Fibroblast of lung (primary cell): Measurements from ENCODE around the gene IFIT2. TPM values are rescaled to one million over a fixed set of nuclear protein-coding genes. Genes with fewer than 3 reads are reported as not detected.
A peak's percentile ranks its signal among the peaks of the same experiment; 100 is the strongest.
"Not testable (repeated sequence)": the region's sequence is repeated elsewhere in the genome, so short reads cannot be mapped to it uniquely, and the experiment has no call there.

Source experiments
- DNase-seq, 2 donors: peaks; one replicate each; pipeline versions ENCODE4 v3.0.0 to v3.0.0-alpha.2; 2010; ENCODE audit warnings: low read depth in 2 of 2
- H2AFZ ChIP-seq: 2 replicates; pipeline ENCODE4 v1.5.1; 2012; ENCODE audit warnings: low read length, control low read depth, inconsistent platforms
- H3K27ac ChIP-seq: 2 replicates; pipeline ENCODE4 v1.5.1; 2011; ENCODE audit warnings: low read length, control low read depth; ENCODE audit not compliant: insufficient read depth
- H3K27me3 ChIP-seq: 2 replicates; pipeline ENCODE4 v1.5.1; 2011; ENCODE audit warnings: mild to moderate bottlenecking, low read length; ENCODE audit not compliant: control insufficient read depth, insufficient read depth
- H3K36me3 ChIP-seq: 2 replicates; pipeline ENCODE4 v1.5.1; 2011; ENCODE audit warnings: low read length; ENCODE audit not compliant: control insufficient read depth, insufficient read depth
- H3K4me1 ChIP-seq: 2 replicates; pipeline ENCODE4 v1.5.1; 2011; ENCODE audit warnings: low read length; ENCODE audit not compliant: control insufficient read depth, insufficient read depth; ENCODE audit errors: extremely low read depth
- H3K4me2 ChIP-seq: 2 replicates; pipeline ENCODE4 v1.5.1; 2011; ENCODE audit warnings: low read length, control low read depth; ENCODE audit not compliant: insufficient read depth; ENCODE audit errors: extremely low read depth
- H3K4me3 ChIP-seq, 4 experiments: fragments of 200-600 bp in 1 of 4; sonication (generic) in 1 of 4; replicated peaks in 1 of 4; 2 replicates each; pipeline ENCODE4 v1.5.1; 2011 to 2016; ENCODE audit warnings: low read length in 4 of 4, low read depth in 3 of 4, mild to moderate bottlenecking in 3 of 4, control low read depth in 2 of 4, inconsistent platforms in 1 of 4, mixed read lengths in 1 of 4; ENCODE audit not compliant: insufficient read depth in 1 of 4; ENCODE audit errors: control extremely low read depth in 1 of 4
- H3K79me2 ChIP-seq: 2 replicates; pipeline ENCODE4 v1.5.1; 2012; ENCODE audit warnings: mild to moderate bottlenecking, low read length, inconsistent platforms; ENCODE audit not compliant: control insufficient read depth, insufficient read depth
- H3K9ac ChIP-seq: 2 replicates; pipeline ENCODE4 v1.5.1; 2011; ENCODE audit warnings: mild to moderate bottlenecking, low read length, control low read depth; ENCODE audit not compliant: insufficient read depth
- H3K9me3 ChIP-seq: 2 replicates; pipeline ENCODE4 v1.5.1; 2012; ENCODE audit warnings: low read depth, low read length; ENCODE audit not compliant: control insufficient read depth, insufficient read depth
- H4K20me1 ChIP-seq: 2 replicates; pipeline ENCODE4 v1.5.1; 2011; ENCODE audit warnings: low read length; ENCODE audit not compliant: control insufficient read depth, insufficient read depth; ENCODE audit errors: extremely low read depth
- CTCF ChIP-seq, 2 donors: IDR thresholded peaks in 1 of 2; conservative IDR thresholded peaks in 1 of 2; 1 replicate in 1 of 2; 2 replicates in 1 of 2; pipeline ENCODE4 v1.5.1; 2011 to 2012; ENCODE audit warnings: low read length in 2 of 2, control low read depth in 1 of 2, inconsistent platforms in 1 of 2, low read depth in 1 of 2, mild to moderate bottlenecking in 1 of 2
- EZH2 ChIP-seq: IDR thresholded peaks from 2 replicates; pipeline ENCODE4 v1.5.1; 2012; ENCODE audit warnings: low read length, control low read depth, mild to moderate bottlenecking; ENCODE audit errors: missing control alignments
- polyA plus RNA-seq, 2 donors: library from polyadenylated mRNA; depleted of rRNA in 1 of 2; stranded (reverse) in 1 of 2; unstranded in 1 of 2; fragments of >200 nt; gene quantifications; 2 replicates each; pipeline ENCODE4 v1.2.1, GENCODE V29; 2011 to 2012; ENCODE audit warnings: missing spikeins in 1 of 2
- total RNA-seq: library from RNA; depleted of rRNA; stranded (reverse); fragments of >200 nt; gene quantifications from 2 replicates; pipeline ENCODE4 v1.2.1, GENCODE V29; 2014

The IFIT2 gene
- total and polyA plus RNA-seq, 2 donors (not counting 1 experiment from before 2014, with no cell fraction given), result 12.1 to 21.6 TPM

- peak; percentile 56 to 81 for DNase-seq
- Histone ChIP-seq H3K4me3 (peak overlapping the region in 2 of 4 experiments; percentile 17 to 27), H3K36me3 (no peaks in the 10 kb centered on the region), H4K20me1 (no peaks in the 10 kb centered on the region), H2AFZ (no peak overlapping the region), H3K9me3 (no peaks in the 10 kb centered on the region), H3K79me2 (no peaks in the 10 kb centered on the region), H3K4me1 (peaks cover 26% of the 10 kb centered on the region), H3K27me3 (no peaks in the 10 kb centered on the region), H3K4me2 (peak overlapping the region; percentile 46), H3K27ac (peak overlapping the region; percentile 80), H3K9ac (peak overlapping the region; percentile 21)
- TF ChIP-seq CTCF (conservative IDR thresholded peaks at IDR 0.05 in 1 of 2, IDR thresholded peaks at IDR 0.05 in 1 of 2; ENCODE audit: low read depth in 1 of 2, low read length in 2 of 2) (no peak), EZH2 (no peak)
Measured at GRCh38 chr10:89283025-89283935, 18.6 kb upstream of the IFIT2 start.

- no peaks in the 10 kb centered on the region for H3K9me3 ChIP-seq
- H3K4me3 ChIP-seq, result peak overlapping the region in 2 of 4 experiments; percentile 17 to 27
- peak overlapping the region; percentile 21 for H3K9ac ChIP-seq
- no peaks in the 10 kb centered on the region for H3K36me3 ChIP-seq
- TF ChIP-seq EZH2, result no peak
- TF ChIP-seq CTCF (conservative IDR thresholded peaks at IDR 0.05 in 1 of 2, IDR thresholded peaks at IDR 0.05 in 1 of 2; ENCODE audit: low read depth in 1 of 2, low read length in 2 of 2), result no peak
- H3K4me1 ChIP-seq, result peaks cover 22% of the 10 kb centered on the region
- H3K4me2 ChIP-seq, result peak overlapping the region; percentile 46
- peak overlapping the region; percentile 28 for H2AFZ ChIP-seq
- peak overlapping the region; percentile 80 for H3K27ac ChIP-seq
- H3K27me3 ChIP-seq, result no peaks in the 10 kb centered on the region
- no peaks in the 10 kb centered on the region for H4K20me1 ChIP-seq
- no peaks in the 10 kb centered on the region for H3K79me2 ChIP-seq
- DNase-seq, result peak; percentile 81 to 97
Measured at GRCh38 chr10:89283936-89284475, 17.8 kb upstream of the IFIT2 start.

- not testable (repeated sequence) for H3K27me3 ChIP-seq, H3K36me3 ChIP-seq, H2AFZ ChIP-seq, H3K9me3 ChIP-seq, H4K20me1 ChIP-seq, H3K4me2 ChIP-seq, DNase-seq, H3K4me3 ChIP-seq, H3K79me2 ChIP-seq, H3K9ac ChIP-seq
- peak overlapping the region; percentile 80 for H3K27ac ChIP-seq
- peaks cover 19% of the 10 kb centered on the region for H3K4me1 ChIP-seq
Measured at GRCh38 chr10:89284711-89285110, 17.1 kb upstream of the IFIT2 start.

- Histone ChIP-seq H3K27ac (peak overlapping the region; percentile 80), H3K4me1 (peaks cover 19% of the 10 kb centered on the region)
- not testable (repeated sequence) for H3K79me2 ChIP-seq, H3K4me2 ChIP-seq, H3K27me3 ChIP-seq, H3K4me3 ChIP-seq, H3K36me3 ChIP-seq, H3K9me3 ChIP-seq, H3K9ac ChIP-seq, H2AFZ ChIP-seq, H4K20me1 ChIP-seq
- peak in 1 of 2 donors; percentile 67 for DNase-seq
Measured at GRCh38 chr10:89285303-89285702, 16.5 kb upstream of the IFIT2 start.
